Activated CD8-positive, alpha-beta T cell treated with anti-CD3 and anti-CD28 coated beads, Interleukin-2, amount 10 ng/mL, durations not matched to agents 7 days and 5 days (primary cell): ENCODE results near the gene LMCD1. TPM values are rescaled to one million over a fixed set of nuclear protein-coding genes. Genes with fewer than 3 reads are reported as not detected.

Experiments used
- ATAC-seq: fragments of 150-1000 bp; cut with Tn5 transposase; one replicate; pipeline ENCODE4 v1.10.0; 2021; ENCODE audit warnings: moderate library complexity
- CTCF ChIA-PET: fragments of 350-600 bp; sonication (Branson Sonifier 250); formaldehyde crosslinking; loops from one replicate; lab custom pipeline; 2021; ENCODE audit warnings: antibody characterized with exemption; lab: Charles Lee
- POLR2A ChIA-PET: fragments of 350-600 bp; sonication (Branson Sonifier 250); formaldehyde crosslinking; loops from one replicate; lab custom pipeline; 2021; ENCODE audit warnings: antibody characterized with exemption; lab: Charles Lee
- DNase-seq: peaks from one replicate; pipeline ENCODE4 v3.0.0-alpha.2; 2020
- H3K27ac Mint-ChIP-seq: one replicate; pipeline ENCODE4 v1.8.0; 2021; ENCODE audit warnings: mild to moderate bottlenecking, mixed read lengths
- H3K27me3 Mint-ChIP-seq: one replicate; pipeline ENCODE4 v1.8.0; 2021; ENCODE audit warnings: low read depth, mixed read lengths
- H3K36me3 Mint-ChIP-seq: one replicate; pipeline ENCODE4 v1.8.0; 2021; ENCODE audit warnings: low read depth, mixed read lengths
- H3K4me1 Mint-ChIP-seq: one replicate; pipeline ENCODE4 v1.8.0; 2021; ENCODE audit warnings: low read depth, mixed read lengths
- H3K4me3 Mint-ChIP-seq: one replicate; pipeline ENCODE4 v1.8.0; 2021; ENCODE audit warnings: mild to moderate bottlenecking, mixed read lengths
- H3K9me3 Mint-ChIP-seq: one replicate; pipeline ENCODE4 v1.8.0; 2022; ENCODE audit warnings: mixed read lengths; ENCODE audit not compliant: insufficient read depth
- total RNA-seq, 2 experiments: library from RNA; stranded (reverse); gene quantifications; one replicate each; pipeline ENCODE4 v1.2.3, GENCODE V29; 2021

Gene LMCD1
- total RNA-seq, 2 experiments from 2014 or later: 0.53 to 1.2 TPM

DNA sequence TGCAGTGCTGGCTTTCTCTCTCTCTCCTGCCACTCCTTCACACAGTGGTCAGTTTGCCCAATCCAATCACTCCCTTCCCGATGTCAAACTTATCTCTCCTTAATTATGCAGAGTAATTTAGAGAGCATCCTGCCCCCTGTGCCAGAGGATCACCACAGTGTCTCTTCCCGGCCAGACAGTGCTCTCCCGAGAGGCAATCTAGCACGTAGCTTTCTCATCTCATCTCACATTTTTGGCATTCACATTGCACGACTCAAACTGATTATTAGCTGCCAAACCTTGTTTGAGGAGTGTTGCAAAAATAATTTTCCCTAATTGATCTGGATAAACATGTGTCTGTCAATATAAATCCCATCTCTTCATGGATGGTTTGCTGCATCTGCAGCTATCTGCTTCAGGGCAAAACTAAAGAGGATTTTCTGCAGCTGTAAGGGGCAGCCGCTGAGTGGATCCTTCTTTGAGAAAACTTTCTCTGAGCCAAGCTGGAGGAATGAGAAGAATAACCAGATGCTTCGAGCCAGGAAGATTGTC is 105.1 kb downstream of the LMCD1 start:
- H3K4me3 Mint-ChIP-seq: no peak overlapping the region
- no peaks in the 10 kb centered on the region for H3K4me1 Mint-ChIP-seq
- no peaks in the 10 kb centered on the region for H3K9me3 Mint-ChIP-seq
- CTCF ChIA-PET: no interaction called here
- no peak for ATAC-seq
- no peak for DNase-seq
- POLR2A ChIA-PET: no interaction called here
- no peaks in the 10 kb centered on the region for H3K27me3 Mint-ChIP-seq
- no peak overlapping the region for H3K27ac Mint-ChIP-seq
- H3K36me3 Mint-ChIP-seq: no peaks in the 10 kb centered on the region

DNA sequence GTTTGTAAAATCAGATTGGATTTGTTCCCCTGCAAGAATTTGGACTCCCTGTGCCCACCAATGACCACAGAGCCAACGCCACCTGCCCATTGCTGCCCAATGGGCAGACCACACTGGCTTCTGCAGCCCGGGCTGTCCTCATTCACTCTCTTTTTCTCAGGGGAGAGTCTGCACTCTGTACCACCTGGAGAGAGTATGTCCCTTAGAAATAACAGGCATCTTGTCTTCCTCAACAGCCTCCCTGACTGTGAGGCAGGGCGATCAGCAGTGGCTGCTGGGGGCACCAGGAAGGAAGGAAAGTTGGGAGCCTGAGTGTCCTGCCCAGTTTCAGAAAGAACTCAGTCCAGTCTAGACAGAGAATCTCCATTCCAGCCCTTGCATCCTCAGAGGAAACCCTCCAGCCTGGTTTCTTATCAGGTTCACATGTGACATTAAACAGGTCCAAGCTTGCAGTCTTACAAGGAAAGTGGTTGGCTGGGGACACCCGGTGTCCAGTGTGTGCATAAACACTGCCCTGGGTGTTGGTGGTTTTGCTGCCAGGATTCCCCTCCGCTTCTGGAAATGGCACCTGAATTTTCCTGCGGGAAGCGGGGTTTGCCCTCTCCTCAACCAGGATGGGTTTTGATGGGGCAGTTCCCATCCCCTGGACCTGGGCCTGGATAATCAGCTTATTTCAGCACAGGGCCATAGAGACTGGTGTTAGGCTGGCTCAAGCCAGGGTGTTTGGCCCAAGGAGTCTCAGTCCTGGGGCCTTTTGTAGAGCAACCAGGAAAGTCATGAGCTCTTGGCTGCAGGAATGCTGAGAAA is 105.8 kb downstream of the LMCD1 start:
- H3K27ac Mint-ChIP-seq: no peak overlapping the region
- no peak overlapping the region for H3K4me3 Mint-ChIP-seq
- DNase-seq (no peak), ATAC-seq (no peak)
- no peaks in the 10 kb centered on the region for H3K4me1 Mint-ChIP-seq
- CTCF ChIA-PET: interaction anchor here (0.5 kb wide), 1 partner anchor 377 kb away, joined by 3 read pairs; no protein-coding TSS in a partner anchor
- POLR2A ChIA-PET: no interaction called here
- no peaks in the 10 kb centered on the region for H3K27me3 Mint-ChIP-seq
- no peaks in the 10 kb centered on the region for H3K36me3 Mint-ChIP-seq
- H3K9me3 Mint-ChIP-seq: no peaks in the 10 kb centered on the region

DNA sequence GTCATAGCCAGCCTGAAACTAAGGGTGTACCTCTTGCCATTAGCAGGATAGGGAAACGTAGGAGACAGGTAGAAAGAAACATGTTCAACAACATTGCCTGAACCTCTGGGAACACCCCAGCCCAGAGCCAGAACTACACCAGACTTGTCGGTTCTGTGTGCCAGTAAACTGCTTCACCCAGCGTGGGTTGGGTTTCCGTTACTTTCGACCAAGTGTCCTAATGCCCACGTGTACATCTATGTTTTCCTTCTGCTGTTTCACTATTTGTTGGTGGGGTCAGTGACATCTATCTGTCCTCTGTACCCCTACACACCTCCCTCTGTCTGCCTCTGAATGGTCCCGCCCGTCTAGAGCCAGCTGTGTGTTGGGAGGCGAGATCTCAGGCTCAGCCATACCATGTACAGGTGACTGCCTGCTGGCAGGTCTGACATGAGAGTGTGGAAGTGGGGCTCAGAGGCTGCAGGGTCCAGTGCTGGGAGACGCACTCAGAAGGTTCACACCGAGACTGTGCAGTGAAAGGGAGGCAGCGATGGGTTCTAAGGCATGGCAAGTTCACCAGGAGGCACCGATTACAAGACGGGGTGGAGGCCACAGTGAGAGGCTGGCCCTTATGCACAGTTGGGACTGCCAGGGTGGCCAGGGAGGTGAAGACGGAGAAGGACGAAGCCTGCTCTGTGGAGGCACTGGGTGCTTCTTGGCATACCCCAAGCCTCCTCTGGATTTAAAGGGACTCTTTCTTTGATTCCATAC is 106.6 kb downstream of the LMCD1 start:
- no peak for ATAC-seq
- no peak for DNase-seq
- no peak overlapping the region for H3K4me3 Mint-ChIP-seq
- no peaks in the 10 kb centered on the region for H3K36me3 Mint-ChIP-seq
- H3K27ac Mint-ChIP-seq: no peak overlapping the region
- H3K9me3 Mint-ChIP-seq: no peaks in the 10 kb centered on the region
- no peaks in the 10 kb centered on the region for H3K4me1 Mint-ChIP-seq
- H3K27me3 Mint-ChIP-seq: no peaks in the 10 kb centered on the region
- ChIA-PET CTCF (interaction anchor here (0.5 kb wide), 1 partner anchor 378 kb away, joined by 3 read pairs; no protein-coding TSS in a partner anchor), POLR2A (no interaction called here)

DNA sequence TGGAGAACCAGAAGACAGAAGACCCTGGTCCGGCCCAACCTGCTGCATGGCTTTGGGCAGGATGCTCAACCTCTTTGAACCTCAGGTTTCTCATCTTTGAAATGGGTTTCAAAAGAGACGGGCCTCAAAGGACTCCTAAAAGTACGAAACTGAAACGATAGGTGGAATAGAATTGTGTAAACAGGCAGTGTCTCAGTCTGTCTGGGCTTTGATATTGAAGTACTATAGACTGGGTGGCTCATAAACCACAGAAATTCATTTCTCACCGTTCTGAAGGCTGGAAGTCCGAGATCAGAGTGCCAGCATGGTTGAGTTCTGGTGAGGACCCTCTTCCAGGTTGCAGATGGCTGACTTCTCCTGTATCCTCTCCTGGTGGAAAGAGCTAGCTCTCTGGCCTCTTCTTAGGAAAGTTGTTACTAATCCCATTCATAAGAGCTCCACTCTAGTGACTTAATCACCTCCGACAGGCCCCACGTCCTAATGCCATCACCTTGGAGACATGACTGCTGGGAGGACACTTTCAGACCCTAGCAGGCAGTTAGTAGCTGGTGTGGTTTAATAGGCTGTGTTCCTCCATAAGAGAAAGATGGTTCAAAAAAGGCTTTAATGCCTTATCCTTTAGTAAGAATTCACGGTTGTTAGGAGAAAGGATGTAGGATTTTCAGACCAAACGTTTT is 107.3 kb downstream of the LMCD1 start:
- POLR2A ChIA-PET: no interaction called here
- H3K27me3 Mint-ChIP-seq: no peaks in the 10 kb centered on the region
- no peak overlapping the region for H3K4me3 Mint-ChIP-seq
- H3K27ac Mint-ChIP-seq: no peak overlapping the region
- CTCF ChIA-PET: no interaction called here
- H3K36me3 Mint-ChIP-seq: no peaks in the 10 kb centered on the region
- no peaks in the 10 kb centered on the region for H3K4me1 Mint-ChIP-seq
- no peak for ATAC-seq
- DNase-seq: no peak
- H3K9me3 Mint-ChIP-seq: no peaks in the 10 kb centered on the region

DNA sequence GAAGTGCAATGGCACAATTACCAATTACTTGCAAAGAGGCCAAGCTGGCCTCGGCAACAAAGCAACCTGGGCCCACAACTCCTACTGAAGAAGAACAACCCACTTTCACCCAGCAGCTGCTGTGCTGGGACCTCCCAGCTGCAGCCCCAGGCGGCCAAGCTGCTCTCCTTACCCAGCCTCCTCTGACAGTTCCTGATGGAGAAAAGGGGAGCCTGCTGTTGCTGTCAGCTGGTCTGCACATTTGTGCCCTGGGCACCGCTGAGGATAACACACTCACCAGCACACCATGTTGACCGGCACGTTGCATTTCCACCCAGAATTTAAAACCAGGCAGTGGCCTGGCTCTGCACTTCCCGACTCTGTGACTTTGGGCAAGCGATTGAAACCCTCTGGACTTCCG is 109.3 kb downstream of the LMCD1 start:
- Mint-ChIP-seq H3K27me3 (no peaks in the 10 kb centered on the region), H3K9me3 (no peaks in the 10 kb centered on the region), H3K36me3 (no peaks in the 10 kb centered on the region), H3K4me3 (no peak overlapping the region), H3K4me1 (no peaks in the 10 kb centered on the region), H3K27ac (no peak overlapping the region)
- CTCF ChIA-PET: no interaction called here
- ATAC-seq: no peak
- POLR2A ChIA-PET: no interaction called here
- no peak for DNase-seq

DNA sequence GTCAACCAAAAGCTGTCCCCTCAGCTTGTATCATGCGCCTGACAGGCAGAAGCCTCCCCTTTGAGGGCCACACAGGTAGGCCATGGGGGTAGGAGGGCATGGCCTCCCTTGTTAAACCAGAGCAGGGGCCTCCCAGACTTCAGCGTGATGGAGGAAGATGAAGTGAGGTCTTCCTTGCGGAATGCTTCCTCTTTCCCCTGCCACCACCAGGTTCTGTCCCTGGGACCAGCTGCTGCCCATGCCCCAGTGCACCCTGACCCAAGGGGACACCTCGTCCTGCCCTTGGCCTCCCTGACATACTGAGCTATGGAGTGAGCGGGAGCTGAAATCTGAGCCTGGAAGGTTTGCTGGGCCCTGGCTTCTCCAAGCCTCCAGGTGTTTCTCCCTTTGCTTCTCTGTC is 116.3 kb downstream of the LMCD1 start:
- Mint-ChIP-seq H3K4me1 (no peaks in the 10 kb centered on the region), H3K27ac (no peak overlapping the region), H3K9me3 (no peaks in the 10 kb centered on the region), H3K36me3 (no peaks in the 10 kb centered on the region), H3K4me3 (no peak overlapping the region), H3K27me3 (no peaks in the 10 kb centered on the region)
- DNase-seq: no peak
- ATAC-seq: no peak
- ChIA-PET POLR2A (no interaction called here), CTCF (interaction anchor here (1.2 kb wide), 1 partner anchor 176 kb away, joined by 3 read pairs; no protein-coding TSS in a partner anchor)

DNA sequence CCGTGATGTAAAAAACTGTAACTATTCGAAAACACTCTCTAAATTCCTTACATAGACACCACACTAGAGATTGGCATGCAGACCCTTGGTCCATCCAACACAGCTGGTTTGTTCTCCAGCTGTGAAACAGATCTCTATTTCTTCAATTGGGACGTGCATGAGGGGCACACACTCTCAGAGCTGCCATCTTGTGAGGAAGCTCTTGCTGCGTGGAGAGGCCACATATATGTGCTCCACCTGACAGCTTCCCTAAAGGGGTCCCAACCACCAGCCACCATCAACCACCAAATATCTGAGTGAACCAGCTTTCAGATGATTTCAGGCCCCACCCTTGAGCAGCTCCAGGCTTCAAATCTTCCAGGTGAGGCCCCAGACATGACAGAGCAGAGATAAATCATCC is 117.3 kb downstream of the LMCD1 start:
- H3K4me3 Mint-ChIP-seq: no peak overlapping the region
- no peaks in the 10 kb centered on the region for H3K9me3 Mint-ChIP-seq
- ATAC-seq (no peak), DNase-seq (no peak)
- ChIA-PET CTCF (interaction anchor here (1.2 kb wide), 1 partner anchor 177 kb away, joined by 3 read pairs; no protein-coding TSS in a partner anchor), POLR2A (no interaction called here)
- no peaks in the 10 kb centered on the region for H3K27me3 Mint-ChIP-seq
- no peak overlapping the region for H3K27ac Mint-ChIP-seq
- no peaks in the 10 kb centered on the region for H3K36me3 Mint-ChIP-seq
- H3K4me1 Mint-ChIP-seq: peaks cover 4% of the 10 kb centered on the region

DNA sequence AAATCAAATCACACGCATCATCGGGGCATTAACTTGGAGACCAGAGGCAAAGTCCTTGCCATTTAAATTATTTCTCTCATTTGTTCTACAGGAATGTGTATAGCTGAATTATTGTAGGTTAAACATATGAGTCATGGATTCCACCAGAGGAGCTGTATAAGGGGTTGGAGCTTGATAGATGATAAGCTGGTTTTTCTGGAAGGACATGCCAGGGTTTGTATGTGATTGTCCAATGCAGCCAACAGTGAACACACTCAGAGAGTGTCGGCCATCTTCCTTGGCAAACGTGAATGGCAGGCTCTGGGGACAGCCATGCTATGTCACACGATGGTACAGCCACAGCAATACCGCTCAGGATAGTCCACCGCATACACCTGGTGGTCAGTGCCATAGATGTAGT is 117.9 kb downstream of the LMCD1 start:
- no peaks in the 10 kb centered on the region for H3K9me3 Mint-ChIP-seq
- DNase-seq (no peak), ATAC-seq (no peak)
- H3K27me3 Mint-ChIP-seq: no peaks in the 10 kb centered on the region
- H3K27ac Mint-ChIP-seq: no peak overlapping the region
- no peaks in the 10 kb centered on the region for H3K36me3 Mint-ChIP-seq
- POLR2A ChIA-PET: no interaction called here
- H3K4me3 Mint-ChIP-seq: no peak overlapping the region
- peaks cover 4% of the 10 kb centered on the region for H3K4me1 Mint-ChIP-seq
- CTCF ChIA-PET: no interaction called here

DNA sequence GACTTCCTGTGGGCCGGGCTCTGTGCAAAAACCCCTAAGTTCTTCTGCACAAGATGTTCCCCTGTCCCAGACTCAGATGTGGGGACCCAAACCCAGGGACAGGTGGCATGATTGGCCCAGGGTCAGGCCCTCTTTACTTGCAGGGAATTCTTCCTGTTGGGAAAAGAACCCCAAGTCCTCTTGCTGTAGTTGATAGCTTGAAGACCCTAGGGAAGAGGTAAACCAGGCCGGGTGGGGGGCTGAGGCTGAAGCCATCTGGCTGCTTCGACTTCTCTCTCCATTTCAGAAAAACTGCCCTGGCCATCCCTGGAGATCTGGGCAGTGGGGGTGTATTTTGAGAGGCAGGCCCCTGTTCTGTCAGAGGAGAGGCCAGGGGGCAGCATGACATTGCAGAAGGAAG is 119.5 kb downstream of the LMCD1 start:
- CTCF ChIA-PET: no interaction called here
- ATAC-seq (no peak), DNase-seq (no peak)
- H3K9me3 Mint-ChIP-seq: no peaks in the 10 kb centered on the region
- H3K4me1 Mint-ChIP-seq: peaks cover 4% of the 10 kb centered on the region
- H3K27ac Mint-ChIP-seq: no peak overlapping the region
- H3K4me3 Mint-ChIP-seq: no peak overlapping the region
- POLR2A ChIA-PET: no interaction called here
- no peaks in the 10 kb centered on the region for H3K36me3 Mint-ChIP-seq
- H3K27me3 Mint-ChIP-seq: no peaks in the 10 kb centered on the region

DNA sequence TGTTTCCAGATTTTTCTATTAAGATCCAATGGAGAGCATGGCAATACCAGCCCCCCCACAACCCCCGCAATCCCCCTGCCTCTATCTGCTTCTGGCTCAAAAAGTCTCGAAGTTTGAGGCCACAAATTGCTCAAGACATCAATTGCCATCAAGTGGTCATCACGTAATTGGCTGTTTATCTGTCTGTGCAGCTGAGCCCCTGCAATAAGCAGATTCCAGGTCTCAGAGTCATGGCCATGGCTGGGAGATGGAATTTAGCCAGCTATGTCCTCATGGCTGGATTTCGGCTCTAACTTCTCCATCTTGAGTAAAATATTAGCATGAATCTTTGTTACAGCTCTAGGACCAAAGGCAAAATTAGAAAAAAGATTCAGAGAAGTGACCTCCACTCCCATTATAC is 120.2 kb downstream of the LMCD1 start:
- POLR2A ChIA-PET: no interaction called here
- Mint-ChIP-seq H3K4me3 (no peak overlapping the region), H3K36me3 (no peaks in the 10 kb centered on the region), H3K9me3 (no peaks in the 10 kb centered on the region), H3K27ac (no peak overlapping the region), H3K27me3 (no peaks in the 10 kb centered on the region), H3K4me1 (peaks cover 4% of the 10 kb centered on the region)
- no peak for DNase-seq
- CTCF ChIA-PET: interaction anchor here (0.5 to 1.1 kb wide), 3 partner anchors 10 to 205 kb away, joined by 3 to 5 read pairs (median 3); no protein-coding TSS in a partner anchor
- ATAC-seq: no peak

DNA sequence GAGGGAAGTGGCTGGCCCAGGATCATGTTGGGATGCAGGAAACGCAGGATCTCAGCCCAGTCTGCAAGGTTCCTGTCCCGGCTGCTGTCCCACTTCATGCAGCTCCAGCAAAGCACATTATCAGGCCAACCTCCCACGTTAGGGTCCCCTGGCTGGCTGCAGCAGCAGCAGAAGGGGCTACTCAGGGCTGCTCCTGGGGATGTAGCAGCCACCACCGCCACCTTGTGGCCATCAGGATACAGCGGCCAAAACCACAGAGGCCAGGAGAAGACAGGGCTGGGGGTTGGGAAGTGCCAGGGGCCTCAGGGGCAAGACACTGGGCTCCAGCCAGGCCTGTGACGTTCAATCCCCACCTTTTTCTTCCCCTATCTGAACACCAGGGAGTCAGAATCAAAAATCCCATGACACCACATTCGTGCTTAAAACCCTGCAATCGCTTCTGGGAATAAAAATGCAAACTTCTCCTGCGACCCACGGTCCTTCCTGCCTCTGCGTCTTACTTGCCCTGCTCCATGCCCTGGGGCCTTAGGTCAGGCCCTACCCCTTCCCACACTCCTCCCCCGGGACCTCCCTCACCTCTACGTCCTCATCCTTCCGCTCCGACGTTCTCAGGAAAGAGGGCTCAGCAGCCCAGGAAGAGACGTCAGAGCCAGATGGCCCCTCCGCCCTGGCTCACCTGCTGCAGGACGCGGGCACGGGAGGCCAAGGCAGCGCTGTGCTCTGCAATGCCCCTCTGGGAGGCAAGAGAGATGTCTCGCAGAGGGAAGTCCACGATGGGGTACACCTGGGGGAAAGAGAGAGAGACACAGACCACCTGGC is 121.5 kb downstream of the LMCD1 start:
- Mint-ChIP-seq H3K27me3 (no peaks in the 10 kb centered on the region), H3K9me3 (no peaks in the 10 kb centered on the region), H3K4me1 (peaks cover 4% of the 10 kb centered on the region), H3K36me3 (no peaks in the 10 kb centered on the region), H3K4me3 (peak overlapping the region; percentile 8), H3K27ac (no peak overlapping the region)
- DNase-seq (peak; percentile 45), ATAC-seq (peak; percentile 77)
- ChIA-PET POLR2A (no interaction called here), CTCF (interaction anchor here (1.0 kb wide), 1 partner anchor 181 kb away, joined by 3 read pairs; no protein-coding TSS in a partner anchor)
